Mesothelial cell of epicardium (in vitro differentiated cells): ENCODE measurements around the gene SLC6A17. TPM values are rescaled to one million over a fixed set of nuclear protein-coding genes. Genes with fewer than 3 reads are reported as not detected.

Experiments
- DNase-seq, 2 experiments: peaks; one replicate each; pipeline ENCODE4 v3.0.0; 2021; ENCODE audit warnings: low spot score in 2 of 2; ENCODE audit not compliant: unreplicated experiment in 2 of 2
- H3K27ac Mint-ChIP-seq: 2 replicates; pipeline ENCODE4 v1.8.0; 2021; ENCODE audit warnings: mixed read lengths
- H3K27me3 Mint-ChIP-seq: 2 replicates; pipeline ENCODE4 v1.8.0; 2021; ENCODE audit warnings: low read depth, mixed read lengths
- H3K36me3 Mint-ChIP-seq: 2 replicates; pipeline ENCODE4 v1.8.0; 2021; ENCODE audit warnings: mixed read lengths
- H3K4me1 Mint-ChIP-seq: 2 replicates; pipeline ENCODE4 v1.8.0; 2021; ENCODE audit warnings: mixed read lengths
- H3K4me3 Mint-ChIP-seq: 2 replicates; pipeline ENCODE4 v1.8.0; 2021; ENCODE audit warnings: mild to moderate bottlenecking, moderate library complexity, mixed read lengths
- H3K9me3 Mint-ChIP-seq: 2 replicates; pipeline ENCODE4 v1.8.0; 2021; ENCODE audit warnings: mixed read lengths
- CTCF ChIP-seq: fragments of 200-600 bp; sonication (generic); IDR thresholded peaks from one replicate; pipeline ENCODE4 v1.5.0; 2021; ENCODE audit warnings: antibody characterized with exemption; ENCODE audit not compliant: unreplicated experiment
- total RNA-seq: library from RNA; stranded (reverse); gene quantifications from 3 replicates; pipeline ENCODE4 v1.2.1, GENCODE V29; 2021

SLC6A17 gene
- total RNA-seq, 1 donor from 2014 or later: 1.6 TPM

- Mint-ChIP-seq H3K4me1 (peaks cover 41% of the 10 kb centered on the region), H3K27ac (no peak within 1 kb of the TSS), H3K4me3 (no peak within 1 kb of the TSS), H3K27me3 (no peaks in the 10 kb centered on the region), H3K36me3 (peaks cover 10% of the 10 kb centered on the region), H3K9me3 (no peaks in the 10 kb centered on the region)
- no peak for DNase-seq
- no peak for TF ChIP-seq CTCF
Measured at GRCh38 chr1:110112143-110112542, 38.2 kb upstream of the SLC6A17 start, which contains the start of gene UBL4B. UBL4B (plus strand) TSS chr1:110112443; CDS start chr1:110112535, 92 bp downstream.

- no peak overlapping the region for H3K4me3 Mint-ChIP-seq
- no peak for DNase-seq
- no peak overlapping the region for H3K27ac Mint-ChIP-seq
- H3K9me3 Mint-ChIP-seq: no peaks in the 10 kb centered on the region
- no peak for TF ChIP-seq CTCF
- H3K4me1 Mint-ChIP-seq: peaks cover 36% of the 10 kb centered on the region
- peaks cover 10% of the 10 kb centered on the region for H3K36me3 Mint-ChIP-seq
- no peaks in the 10 kb centered on the region for H3K27me3 Mint-ChIP-seq
Measured at GRCh38 chr1:110112656-110113055, 37.6 kb upstream of the SLC6A17 start.

GRCh38 chr1:110113551-110113950, 36.7 kb upstream of the SLC6A17 start:
- no peak for TF ChIP-seq CTCF
- Mint-ChIP-seq H3K9me3 (no peaks in the 10 kb centered on the region), H3K36me3 (peaks cover 10% of the 10 kb centered on the region), H3K4me3 (no peak overlapping the region), H3K27ac (no peak overlapping the region), H3K27me3 (no peaks in the 10 kb centered on the region), H3K4me1 (peaks cover 27% of the 10 kb centered on the region)
- DNase-seq: no peak

- Mint-ChIP-seq H3K4me1 (peaks cover 20% of the 10 kb centered on the region), H3K9me3 (no peaks in the 10 kb centered on the region), H3K36me3 (peaks cover 10% of the 10 kb centered on the region), H3K27ac (no peak overlapping the region), H3K4me3 (no peak overlapping the region), H3K27me3 (no peaks in the 10 kb centered on the region)
- TF ChIP-seq CTCF: no peak
- DNase-seq: no peak
Measured at GRCh38 chr1:110114173-110114572, 36.1 kb upstream of the SLC6A17 start.

- Mint-ChIP-seq H3K36me3 (peaks cover 5% of the 10 kb centered on the region), H3K4me3 (no peak overlapping the region), H3K4me1 (peaks cover 15% of the 10 kb centered on the region), H3K27ac (no peak overlapping the region), H3K27me3 (no peaks in the 10 kb centered on the region), H3K9me3 (no peaks in the 10 kb centered on the region)
- DNase-seq: no peak
- TF ChIP-seq CTCF: no peak
Measured at GRCh38 chr1:110114784-110115183, 35.5 kb upstream of the SLC6A17 start.
